ENCODE measurements around the gene P3H4. TPM values are rescaled to one million over a fixed set of nuclear protein-coding genes. Genes with fewer than 3 reads are reported as not detected.
"Not testable (repeated sequence)": the region's sequence is repeated elsewhere in the genome, so short reads cannot be mapped to it uniquely, and the experiment has no call there.

The P3H4 gene
- total RNA-seq, 2 donors from 2014 or later: 1.8 to 5.2 TPM

- Mint-ChIP-seq H3K27ac (no peak overlapping the region), H3K36me3 (no peaks in the 10 kb centered on the region), H3K9me3 (no peaks in the 10 kb centered on the region), H3K4me1 (ENCODE audit: low read depth in 2 of 2) (peaks cover 0 to 2% of the 10 kb centered on the region in 2 donors), H3K4me3 (no peak overlapping the region), H3K27me3 (no peaks in the 10 kb centered on the region)
- no peak for DNase-seq (ENCODE audit: low spot score)
- no peak for ATAC-seq
Observed at GRCh38 chr17:41792845-41793783, 18.6 kb downstream of the P3H4 start.

- DNase-seq (ENCODE audit: low spot score) (no peak), ATAC-seq (no peak)
- Mint-ChIP-seq H3K36me3 (no peaks in the 10 kb centered on the region), H3K4me1 (ENCODE audit: low read depth in 2 of 2) (peaks cover 7 to 8% of the 10 kb centered on the region in 2 donors), H3K27ac (no peak overlapping the region), H3K4me3 (peak overlapping the region; percentile 59), H3K9me3 (no peaks in the 10 kb centered on the region), H3K27me3 (peaks cover 4 to 10% of the 10 kb centered on the region in 2 donors)
Observed at GRCh38 chr17:41787021-41787418, 24.7 kb downstream of the P3H4 start.

- ATAC-seq (peak; percentile 96 to 98), DNase-seq (ENCODE audit: low spot score) (peak; percentile 96)
- Mint-ChIP-seq H3K36me3 (no peaks in the 10 kb centered on the region), H3K4me3 (peak within 1 kb of the TSS; percentile 59), H3K4me1 (ENCODE audit: low read depth in 2 of 2) (peaks cover 7 to 8% of the 10 kb centered on the region in 2 donors), H3K27ac (no peak within 1 kb of the TSS), H3K9me3 (no peaks in the 10 kb centered on the region), H3K27me3 (peaks cover 9 to 16% of the 10 kb centered on the region in 2 donors)
Observed at GRCh38 chr17:41786227-41787020, 25.3 kb downstream of the P3H4 start, which contains the start of gene JUP. TSS of gene JUP (minus strand) at chr17:41786711. CDS start at chr17:41771854, 14,857 bp downstream.

- Mint-ChIP-seq H3K4me3 (no peak overlapping the region), H3K36me3 (no peaks in the 10 kb centered on the region), H3K27ac (no peak overlapping the region), H3K4me1 (ENCODE audit: low read depth in 2 of 2) (peaks cover 7 to 8% of the 10 kb centered on the region in 2 donors), H3K9me3 (no peaks in the 10 kb centered on the region), H3K27me3 (peaks cover 9 to 16% of the 10 kb centered on the region in 2 donors)
- DNase-seq (ENCODE audit: low spot score): no peak
- no peak for ATAC-seq
Observed at GRCh38 chr17:41785859-41786226, 25.9 kb downstream of the P3H4 start.

GRCh38 chr17:41785091-41785858, 26.5 kb downstream of the P3H4 start:
- Mint-ChIP-seq H3K36me3 (no peaks in the 10 kb centered on the region), H3K27me3 (peaks cover 9 to 16% of the 10 kb centered on the region in 2 donors), H3K4me3 (no peak overlapping the region)

GRCh38 chr17:41784207-41784744, 27.5 kb downstream of the P3H4 start:
- Mint-ChIP-seq H3K9me3 (no peaks in the 10 kb centered on the region), H3K27ac (no peak overlapping the region), H3K4me3 (peak overlapping the region; percentile 39), H3K36me3 (no peaks in the 10 kb centered on the region), H3K27me3 (peaks cover 9 to 16% of the 10 kb centered on the region in 2 donors), H3K4me1 (ENCODE audit: low read depth in 2 of 2) (peaks cover 7 to 8% of the 10 kb centered on the region in 2 donors)
- DNase-seq (ENCODE audit: low spot score) (no peak), ATAC-seq (no peak)

More at GRCh38 chr17:41785091-41785858, 26.5 kb downstream of the P3H4 start:
- H3K27ac Mint-ChIP-seq: no peak overlapping the region
- DNase-seq (ENCODE audit: low spot score) (no peak), ATAC-seq (no peak)
- H3K9me3 Mint-ChIP-seq: no peaks in the 10 kb centered on the region
- H3K4me1 Mint-ChIP-seq (ENCODE audit: low read depth in 2 of 2): peaks cover 7 to 8% of the 10 kb centered on the region in 2 donors

GRCh38 chr17:41782142-41782541, 29.6 kb downstream of the P3H4 start:
- Mint-ChIP-seq H3K36me3 (no peaks in the 10 kb centered on the region), H3K4me1 (ENCODE audit: low read depth in 2 of 2) (peaks cover 5 to 8% of the 10 kb centered on the region in 2 donors), H3K27me3 (peaks cover 9 to 16% of the 10 kb centered on the region in 2 donors), H3K9me3 (no peaks in the 10 kb centered on the region), H3K4me3 (no peak overlapping the region), H3K27ac (no peak overlapping the region)
- ATAC-seq (no peak), DNase-seq (ENCODE audit: low spot score) (no peak)

GRCh38 chr17:41781404-41782110, 30.2 kb downstream of the P3H4 start:
- H3K4me1 Mint-ChIP-seq (ENCODE audit: low read depth in 2 of 2): peaks cover 2 to 4% of the 10 kb centered on the region in 2 donors
- DNase-seq (ENCODE audit: low spot score): no peak
- no peaks in the 10 kb centered on the region for H3K36me3 Mint-ChIP-seq

GRCh38 chr17:41779954-41780353, 31.8 kb downstream of the P3H4 start:
- Mint-ChIP-seq H3K4me3 (no peak overlapping the region), H3K36me3 (no peaks in the 10 kb centered on the region), H3K9me3 (no peaks in the 10 kb centered on the region), H3K27ac (no peak overlapping the region), H3K4me1 (ENCODE audit: low read depth in 2 of 2) (peaks cover 2 to 4% of the 10 kb centered on the region in 2 donors), H3K27me3 (peaks cover 9 to 21% of the 10 kb centered on the region in 2 donors)
- no peak for DNase-seq (ENCODE audit: low spot score)
- no peak for ATAC-seq

More at GRCh38 chr17:41781404-41782110, 30.2 kb downstream of the P3H4 start:
- Mint-ChIP-seq H3K9me3 (no peaks in the 10 kb centered on the region), H3K4me3 (no peak overlapping the region), H3K27ac (no peak overlapping the region), H3K27me3 (peaks cover 9 to 16% of the 10 kb centered on the region in 2 donors)
- ATAC-seq: no peak

- H3K9me3 Mint-ChIP-seq: no peaks in the 10 kb centered on the region
- DNase-seq (ENCODE audit: low spot score) (no peak), ATAC-seq (no peak)
- no peak overlapping the region for H3K4me3 Mint-ChIP-seq
- H3K27ac Mint-ChIP-seq: no peak overlapping the region
- no peaks in the 10 kb centered on the region for H3K4me1 Mint-ChIP-seq (ENCODE audit: low read depth in 2 of 2)
- H3K27me3 Mint-ChIP-seq: peaks cover 9 to 16% of the 10 kb centered on the region in 2 donors
- H3K36me3 Mint-ChIP-seq: no peaks in the 10 kb centered on the region
Observed at GRCh38 chr17:41777574-41778188, 34.1 kb downstream of the P3H4 start.

- DNase-seq (ENCODE audit: low spot score) (no peak), ATAC-seq (peak in 1 of 2 donors; percentile 9)
- Mint-ChIP-seq H3K4me3 (no peak overlapping the region), H3K27ac (no peak overlapping the region), H3K4me1 (ENCODE audit: low read depth in 2 of 2) (no peaks in the 10 kb centered on the region), H3K36me3 (no peaks in the 10 kb centered on the region), H3K27me3 (peaks cover 7 to 13% of the 10 kb centered on the region in 2 donors), H3K9me3 (no peaks in the 10 kb centered on the region)
Observed at GRCh38 chr17:41777157-41777573, 34.6 kb downstream of the P3H4 start.

GRCh38 chr17:41776262-41776900, 35.4 kb downstream of the P3H4 start:
- not testable (repeated sequence) for H3K4me1 Mint-ChIP-seq (ENCODE audit: low read depth in 2 of 2); H3K4me3 Mint-ChIP-seq; H3K9me3 Mint-ChIP-seq; H3K27me3 Mint-ChIP-seq; H3K27ac Mint-ChIP-seq; ATAC-seq; H3K36me3 Mint-ChIP-seq; DNase-seq (ENCODE audit: low spot score)
